Stimulated activated CD8-positive, alpha-beta memory T cell treated with anti-CD3 and anti-CD28 coated beads, Interleukin-15, amount 100 ng/mL, for 48 hours (primary cell): Measurements from ENCODE around the gene PARD3.

Experiments used
- DNase-seq, 2 donors: peaks; one replicate each; pipeline ENCODE4 v3.0.0-alpha.2; 2020; ENCODE audit warnings: low read depth in 2 of 2

PARD3 gene

DNA sequence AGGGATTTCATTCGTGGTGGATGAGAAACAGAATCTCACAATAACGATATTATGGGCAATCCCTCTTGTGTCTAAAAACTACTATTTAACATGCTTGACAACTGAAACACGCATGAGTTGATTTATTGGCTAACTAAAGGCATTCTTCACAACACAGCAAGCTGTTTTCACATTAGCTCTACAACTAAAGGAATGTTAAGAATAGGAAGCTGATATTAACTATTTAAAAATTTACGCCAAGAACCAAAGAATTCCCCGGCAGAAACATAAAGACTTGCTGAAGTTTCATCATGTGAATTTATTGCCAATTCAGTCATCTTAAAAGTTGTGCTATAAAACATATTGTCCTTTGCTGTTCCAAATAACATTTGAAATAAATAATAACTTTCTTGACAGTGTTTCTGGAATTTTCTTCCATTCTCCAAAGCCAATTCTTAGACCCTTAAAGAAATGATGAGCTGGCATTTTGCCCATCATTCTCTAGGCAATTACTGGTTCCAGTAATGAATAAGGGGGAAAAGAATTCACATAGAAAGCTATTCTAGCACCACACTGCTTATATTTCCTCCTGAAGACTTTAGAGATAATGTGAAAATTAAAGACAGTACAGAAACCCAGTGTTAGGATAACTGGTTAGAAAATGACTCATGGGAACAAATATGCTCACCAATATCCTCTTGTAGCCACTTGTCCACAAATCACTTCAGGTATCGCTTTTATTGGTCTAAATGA, 233.1 kb downstream of the PARD3 start:
- DNase-seq = no peak

GRCh38 chr10:34580643-34581042, 234.5 kb downstream of the PARD3 start:
- DNase-seq = no peak

GRCh38 chr10:34580214-34580613, 234.9 kb downstream of the PARD3 start:
- no peak for DNase-seq

- DNase-seq = no peak
Measured at GRCh38 chr10:34578468-34578867, 236.6 kb downstream of the PARD3 start.

DNA sequence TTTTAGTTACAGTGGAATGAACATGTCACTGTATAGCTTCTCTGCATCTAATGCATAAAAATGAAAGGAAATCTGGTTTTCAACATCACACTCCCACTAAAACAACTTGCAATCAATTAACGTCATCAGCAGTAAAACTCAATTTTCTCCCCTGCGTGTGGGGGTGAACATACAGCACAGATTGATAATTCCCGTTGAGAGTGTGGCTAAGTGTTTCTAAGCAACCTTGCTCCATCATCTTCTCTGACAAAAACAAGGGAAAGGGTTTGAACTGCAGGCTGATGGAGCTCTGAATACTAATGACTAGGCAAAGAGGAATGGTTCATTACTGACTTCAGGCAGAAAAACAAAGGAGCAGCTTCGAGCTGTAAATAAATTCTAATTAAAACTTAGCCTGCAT, 238.3 kb downstream of the PARD3 start:
- no peak for DNase-seq

GRCh38 chr10:34575882-34576281, 239.2 kb downstream of the PARD3 start:
- no peak for DNase-seq

GRCh38 chr10:34574353-34574934, 240.7 kb downstream of the PARD3 start:
- no peak for DNase-seq

- DNase-seq = no peak
Measured at GRCh38 chr10:34570887-34571286, 244.2 kb downstream of the PARD3 start.

DNA sequence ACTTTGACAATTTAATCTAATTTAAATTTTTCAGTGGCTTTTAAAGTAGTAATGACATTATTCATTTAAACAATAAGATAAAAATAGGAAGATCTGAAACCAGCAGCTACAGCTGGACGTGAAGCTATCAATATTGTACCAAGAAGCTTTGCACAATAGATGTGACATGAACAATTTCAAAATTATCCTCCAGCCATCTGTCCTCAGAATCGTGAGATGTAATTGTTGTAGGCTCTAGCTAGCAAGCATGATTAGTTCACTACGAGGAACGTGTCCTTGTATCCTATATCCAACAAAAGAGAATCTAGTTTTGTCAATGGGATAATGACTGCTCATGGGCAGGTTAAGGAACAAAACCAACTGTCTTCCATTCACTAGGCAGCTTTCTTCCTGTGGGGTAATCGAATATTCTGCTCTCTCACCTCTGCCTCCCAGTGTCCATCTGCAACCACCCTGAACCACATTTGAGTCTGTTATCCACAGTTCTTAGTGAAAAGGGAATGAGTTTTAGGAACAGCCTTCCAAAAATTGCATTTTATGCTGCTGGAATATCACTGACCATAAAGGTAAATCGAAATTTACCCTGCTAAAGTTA, 247.3 kb downstream of the PARD3 start:
- DNase-seq = no peak

DNA sequence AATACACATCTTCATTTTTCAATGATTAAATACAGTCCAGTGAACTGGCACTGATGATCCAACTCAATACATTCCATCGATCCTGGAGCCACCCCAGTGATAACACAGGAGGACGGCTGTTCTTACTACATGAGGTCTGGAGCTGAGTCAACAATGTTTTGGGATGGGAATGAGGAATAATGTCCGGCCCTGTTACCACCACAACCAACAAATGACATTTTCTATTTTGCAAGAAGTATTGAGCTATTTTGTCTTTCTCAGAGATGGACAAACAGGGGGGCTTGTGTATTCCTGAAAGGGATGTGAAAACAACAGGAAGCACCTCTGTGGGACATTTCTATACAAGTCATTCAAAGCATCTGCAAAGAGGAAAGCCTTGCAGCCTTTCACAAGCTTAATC, 249.2 kb downstream of the PARD3 start:
- DNase-seq = no peak

DNA sequence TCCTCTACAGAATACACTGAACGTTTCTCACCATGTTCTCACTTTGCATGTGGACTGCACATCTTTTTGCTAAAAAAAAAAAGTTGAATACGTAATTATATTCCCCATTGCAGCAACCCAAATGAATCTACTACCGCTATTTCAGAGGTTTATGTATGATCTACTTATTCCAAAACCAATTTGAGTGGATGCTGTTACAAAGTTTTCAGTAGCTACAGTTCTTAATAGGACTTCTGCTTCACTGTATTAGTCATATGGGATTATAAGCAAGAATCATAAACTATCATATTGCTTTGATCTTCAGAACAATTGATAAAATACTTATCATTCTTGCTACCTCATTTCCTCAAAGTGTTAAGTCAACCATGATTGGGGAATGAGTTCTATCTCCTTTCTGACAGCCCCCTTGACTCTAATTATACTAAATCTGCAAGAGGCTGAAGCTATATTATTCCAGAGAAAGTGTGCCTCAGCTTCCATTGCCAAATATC, 257.0 kb downstream of the PARD3 start:
- DNase-seq = no peak

DNA sequence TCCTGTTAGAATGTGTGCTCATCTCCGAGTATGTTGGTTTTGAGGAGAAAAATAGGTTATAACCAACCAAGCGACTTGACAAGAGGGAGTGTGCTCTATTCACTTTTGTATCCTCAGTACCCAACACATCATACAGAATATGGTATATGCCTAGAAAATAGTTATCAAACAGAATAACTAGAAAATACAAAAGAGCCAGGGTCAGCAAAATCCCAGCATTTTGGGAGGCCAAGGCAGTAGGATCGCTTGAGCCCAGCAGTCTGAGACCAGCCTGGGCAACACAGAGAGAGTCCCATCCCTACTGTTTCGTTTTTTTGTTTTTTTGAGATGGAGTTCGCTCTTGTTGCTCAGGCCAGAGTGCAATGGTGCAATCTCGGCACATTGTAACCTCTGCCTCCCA, 257.9 kb downstream of the PARD3 start:
- DNase-seq = no peak

DNA sequence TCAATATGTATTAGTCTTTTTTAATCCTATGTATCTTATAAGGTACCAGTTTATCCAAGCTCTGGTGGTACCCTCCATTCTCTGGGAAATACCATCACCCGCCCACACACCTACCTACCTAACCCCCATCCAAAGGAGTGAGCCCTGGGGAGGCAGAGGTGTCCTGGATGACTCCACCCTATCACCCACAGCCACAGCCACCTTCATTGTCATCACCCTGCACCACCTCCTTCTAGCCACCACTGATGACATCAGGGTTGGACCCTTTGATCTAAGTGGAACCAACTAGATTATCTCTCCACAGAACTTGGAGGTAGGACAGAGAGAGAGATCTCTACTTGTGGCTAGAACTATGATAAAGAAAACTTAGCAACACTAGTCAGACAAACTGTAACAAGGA, 259.4 kb downstream of the PARD3 start:
- no peak for DNase-seq

GRCh38 chr10:34553747-34554146, 261.3 kb downstream of the PARD3 start:
- DNase-seq = no peak

DNA sequence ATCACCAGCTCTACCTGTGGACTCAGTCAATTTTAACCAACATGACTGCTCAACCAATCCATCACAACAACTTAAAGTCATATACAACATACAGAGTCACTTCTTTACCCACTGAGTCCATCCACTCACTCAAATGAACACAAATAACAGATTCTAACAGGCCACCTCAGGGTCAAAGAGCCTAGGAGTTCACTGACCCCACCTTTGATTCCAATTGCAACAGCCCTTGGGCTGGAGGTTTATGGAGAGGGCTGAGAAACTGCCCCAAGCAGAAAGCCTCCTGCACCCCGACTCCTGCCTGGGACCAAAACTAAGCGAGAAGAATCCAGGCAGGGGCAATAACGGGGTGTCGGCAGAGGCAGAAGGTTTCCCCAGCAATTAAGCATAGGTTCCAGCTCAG, 263.8 kb downstream of the PARD3 start:
- DNase-seq = no peak

GRCh38 chr10:34549953-34550352, 265.1 kb downstream of the PARD3 start:
- DNase-seq = no peak

DNA sequence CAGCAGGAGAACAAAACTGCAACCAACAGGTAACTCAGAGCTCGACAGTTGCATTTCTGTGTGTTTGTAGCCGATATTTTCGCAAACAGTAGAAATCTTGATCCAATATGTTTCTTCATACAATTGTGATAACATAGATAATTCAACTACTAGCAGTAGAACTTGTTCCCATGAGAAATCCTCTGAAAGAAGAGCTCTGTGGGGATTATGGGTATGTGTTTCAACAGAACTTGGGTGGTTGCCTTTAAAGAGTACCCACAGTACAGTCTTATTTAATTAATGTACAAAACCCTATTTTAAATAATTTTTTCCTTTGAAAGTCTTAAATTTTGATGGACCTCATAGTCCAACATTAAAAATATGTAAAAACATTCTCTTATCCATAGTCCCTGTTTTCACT, 266.1 kb downstream of the PARD3 start:
- DNase-seq = no peak

DNA sequence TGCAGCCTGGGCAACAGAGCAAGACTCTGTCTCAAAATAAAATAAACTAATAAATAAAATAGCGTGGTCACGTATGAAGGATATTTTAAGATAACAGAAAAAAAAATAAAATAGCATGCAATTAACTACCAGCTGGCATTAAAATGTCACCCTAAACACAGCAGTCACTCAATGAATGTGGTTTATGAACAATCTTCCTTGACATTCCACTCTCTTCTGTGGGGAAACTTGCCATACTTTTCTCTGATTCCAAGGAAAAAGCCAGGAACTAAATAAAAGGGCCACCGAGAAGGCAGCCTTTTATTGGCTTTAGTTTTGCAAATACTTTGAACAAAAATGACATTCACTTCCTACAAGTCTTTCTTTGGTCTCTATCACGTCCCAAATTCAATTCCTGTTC, 266.6 kb downstream of the PARD3 start:
- DNase-seq = no peak

DNA sequence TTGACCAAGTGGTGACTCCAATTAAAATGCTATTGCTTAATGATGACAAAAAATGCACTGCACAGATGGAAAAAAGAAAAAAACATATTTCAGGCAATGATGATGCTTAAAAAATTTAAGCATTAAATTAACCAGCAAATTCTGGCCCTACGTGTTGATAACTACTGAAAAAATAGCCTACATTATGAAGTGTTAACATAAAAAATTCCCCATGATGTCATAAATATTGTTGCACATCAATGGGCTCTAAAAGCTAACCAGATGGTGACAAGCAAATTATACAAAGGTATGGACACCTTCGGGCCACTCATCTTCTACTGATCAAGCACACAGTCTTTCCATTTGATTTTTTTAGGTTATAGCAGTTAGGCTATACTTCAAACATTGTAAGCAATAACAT, 267.4 kb downstream of the PARD3 start:
- DNase-seq = no peak

- DNase-seq = no peak
Measured at GRCh38 chr10:34547291-34547690, 267.8 kb downstream of the PARD3 start.

DNA sequence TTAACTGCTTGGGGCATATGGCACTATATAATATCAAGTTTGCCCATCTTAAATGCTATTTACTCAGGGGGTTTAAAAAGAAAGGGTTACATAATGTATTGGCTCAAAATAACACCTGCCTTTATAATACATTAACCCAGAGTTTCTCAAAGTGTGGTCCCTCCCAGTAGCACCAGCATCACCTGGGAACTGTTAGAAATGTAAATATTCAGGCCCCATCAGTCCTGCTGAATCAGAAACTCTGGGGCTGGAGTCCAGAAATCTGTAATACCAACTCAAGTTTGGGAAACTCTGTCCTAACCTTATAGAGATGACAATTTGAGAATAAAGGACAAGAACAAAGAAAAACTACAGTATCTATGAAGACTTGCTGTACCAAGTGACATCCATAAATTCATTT, 270.7 kb downstream of the PARD3 start:
- DNase-seq = no peak

DNA sequence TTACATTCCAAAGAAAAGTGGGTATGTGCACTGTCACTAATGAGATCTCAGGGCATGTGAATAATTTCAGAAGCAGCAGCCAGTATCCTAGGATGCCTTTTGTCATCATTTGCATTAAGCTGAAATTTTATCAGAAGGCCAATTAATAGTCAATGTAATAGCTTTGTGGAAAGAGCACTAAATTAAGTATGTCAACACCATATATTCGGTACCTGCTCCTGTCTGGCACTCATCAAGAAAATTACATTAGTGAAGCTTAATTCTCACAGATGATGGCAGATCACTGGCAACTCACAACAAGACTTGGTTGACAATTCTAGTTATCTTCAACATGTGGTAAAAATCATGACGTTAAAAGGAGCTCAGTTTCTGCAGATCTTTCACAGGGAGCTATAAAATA, 271.4 kb downstream of the PARD3 start:
- DNase-seq = no peak

GRCh38 chr10:34540492-34540891, 274.6 kb downstream of the PARD3 start:
- DNase-seq = no peak
